LNCaP clone FGC (cell line): ENCODE data around the gene MYO9B.

Experiments used
- DNase-seq: peaks from one replicate; pipeline ENCODE4 v3.0.0-alpha.2; 2011; ENCODE audit warnings: low read depth
- H3K4me3 ChIP-seq: 2 replicates; pipeline ENCODE4 v1.5.1; 2011; ENCODE audit warnings: mild to moderate bottlenecking, low read depth, low read length, control low read depth
- TF ChIP-seq, protein P1 (sequence below): IDR thresholded peaks from 2 replicates; pipeline ENCODE4 v1.5.1; 2012; ENCODE audit warnings: mild to moderate bottlenecking; ENCODE audit not compliant: control insufficient read depth, insufficient read depth; ENCODE audit errors: extremely low read depth

Gene MYO9B

DNA sequence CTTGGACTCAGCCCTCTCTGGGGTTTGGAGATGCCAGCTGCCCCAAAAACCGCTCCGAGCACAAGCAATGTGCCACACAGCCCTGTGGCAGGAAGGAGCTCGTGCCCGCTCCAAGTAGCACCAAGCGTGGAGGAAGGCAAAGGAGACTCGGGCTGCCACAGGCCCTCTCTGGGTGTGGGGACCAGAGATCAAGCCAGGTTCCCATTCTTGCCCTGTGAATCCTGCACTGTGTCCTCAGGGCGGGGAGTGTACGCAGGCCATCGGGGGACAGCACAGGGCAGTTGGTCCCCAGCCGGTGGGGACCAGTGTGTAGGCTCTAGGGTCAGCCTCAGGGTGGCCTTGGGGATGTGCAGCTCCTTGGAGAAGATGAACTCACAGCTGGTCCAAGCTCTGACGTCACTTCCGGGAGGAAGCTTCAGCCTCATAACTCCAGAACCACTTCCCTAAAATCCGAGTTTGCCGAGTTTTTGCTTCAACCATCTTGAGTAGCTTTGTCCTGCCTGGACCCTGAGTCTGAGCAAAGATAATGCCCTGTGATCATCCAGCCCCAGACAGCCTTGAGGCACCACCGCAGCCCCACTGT is 39.6 kb upstream of the MYO9B start:
- no peak for DNase-seq
- H3K4me3 ChIP-seq, result no peak overlapping the region
- TF ChIP-seq, protein P1, sequence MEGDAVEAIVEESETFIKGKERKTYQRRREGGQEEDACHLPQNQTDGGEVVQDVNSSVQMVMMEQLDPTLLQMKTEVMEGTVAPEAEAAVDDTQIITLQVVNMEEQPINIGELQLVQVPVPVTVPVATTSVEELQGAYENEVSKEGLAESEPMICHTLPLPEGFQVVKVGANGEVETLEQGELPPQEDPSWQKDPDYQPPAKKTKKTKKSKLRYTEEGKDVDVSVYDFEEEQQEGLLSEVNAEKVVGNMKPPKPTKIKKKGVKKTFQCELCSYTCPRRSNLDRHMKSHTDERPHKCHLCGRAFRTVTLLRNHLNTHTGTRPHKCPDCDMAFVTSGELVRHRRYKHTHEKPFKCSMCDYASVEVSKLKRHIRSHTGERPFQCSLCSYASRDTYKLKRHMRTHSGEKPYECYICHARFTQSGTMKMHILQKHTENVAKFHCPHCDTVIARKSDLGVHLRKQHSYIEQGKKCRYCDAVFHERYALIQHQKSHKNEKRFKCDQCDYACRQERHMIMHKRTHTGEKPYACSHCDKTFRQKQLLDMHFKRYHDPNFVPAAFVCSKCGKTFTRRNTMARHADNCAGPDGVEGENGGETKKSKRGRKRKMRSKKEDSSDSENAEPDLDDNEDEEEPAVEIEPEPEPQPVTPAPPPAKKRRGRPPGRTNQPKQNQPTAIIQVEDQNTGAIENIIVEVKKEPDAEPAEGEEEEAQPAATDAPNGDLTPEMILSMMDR, result no peak

DNA sequence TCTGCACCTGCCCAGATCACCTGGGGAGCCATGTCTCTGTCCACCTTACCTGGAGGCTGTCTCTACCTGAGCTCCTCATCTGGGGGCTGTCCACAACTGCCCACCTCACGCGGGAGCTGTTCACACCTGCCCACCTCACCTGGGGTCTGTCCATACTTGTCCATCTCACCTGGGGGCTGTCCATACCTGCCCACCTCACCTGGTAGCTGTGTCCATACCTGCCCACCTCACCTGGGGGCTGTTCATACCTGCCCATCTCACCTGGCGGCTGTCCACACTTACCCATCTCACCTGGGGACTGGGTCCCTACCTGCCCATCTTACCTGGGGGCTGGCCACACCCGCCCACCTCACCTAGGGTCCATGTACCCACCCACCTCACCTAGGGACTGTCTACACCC is 38.9 kb upstream of the MYO9B start:
- no peak overlapping the region for H3K4me3 ChIP-seq
- TF ChIP-seq, protein P1, result no peak
- no peak for DNase-seq

DNA sequence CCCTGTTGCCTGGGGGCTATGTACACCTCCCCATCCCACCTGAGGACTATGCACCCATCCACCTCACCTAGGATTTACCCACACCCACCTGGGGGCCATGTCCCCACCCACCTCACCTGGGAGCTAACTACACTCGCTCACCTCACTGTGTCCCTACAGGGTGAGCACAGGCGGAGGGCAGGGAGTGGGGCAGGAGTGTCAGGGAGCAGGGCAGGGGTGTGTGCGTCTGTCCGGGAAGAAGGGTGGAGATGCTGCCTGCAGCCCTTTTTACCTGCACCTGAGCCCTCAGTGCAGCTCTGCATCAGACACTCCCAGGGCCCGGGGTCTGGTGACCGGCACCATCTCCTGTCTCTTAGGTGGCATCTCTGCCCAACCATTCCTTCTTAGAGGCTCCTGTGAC is 38.4 kb upstream of the MYO9B start:
- H3K4me3 ChIP-seq, result no peak overlapping the region
- TF ChIP-seq, protein P1, result no peak
- no peak for DNase-seq

DNA sequence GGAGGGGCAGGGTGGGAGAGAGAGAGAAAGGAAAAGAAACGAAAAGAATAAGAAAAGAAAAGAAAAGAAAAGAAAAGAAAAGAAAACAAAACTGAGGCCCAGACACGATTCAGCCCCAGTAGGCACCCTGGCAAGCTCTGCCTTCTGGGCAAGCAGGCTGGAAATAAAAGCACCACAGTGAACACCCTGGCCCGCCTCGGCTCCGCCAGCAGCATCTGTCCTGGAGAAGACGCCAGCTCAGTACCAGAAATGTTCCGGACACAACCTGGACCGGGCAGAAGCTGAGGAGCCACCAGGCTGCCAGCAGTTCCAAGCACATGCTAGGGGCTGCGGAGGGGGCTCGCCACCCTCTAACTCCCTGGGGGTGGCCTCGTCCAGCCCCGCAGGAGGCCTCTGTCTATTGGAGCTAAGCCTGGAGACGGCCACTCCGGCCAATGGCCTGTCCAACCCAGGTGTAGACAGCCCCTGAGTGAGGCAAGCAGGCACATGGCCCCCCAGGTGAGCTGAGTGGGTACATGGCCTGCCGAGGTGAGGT is 37.5 kb upstream of the MYO9B start:
- DNase-seq, result no peak
- no peak overlapping the region for H3K4me3 ChIP-seq
- TF ChIP-seq, protein P1, result no peak

DNA sequence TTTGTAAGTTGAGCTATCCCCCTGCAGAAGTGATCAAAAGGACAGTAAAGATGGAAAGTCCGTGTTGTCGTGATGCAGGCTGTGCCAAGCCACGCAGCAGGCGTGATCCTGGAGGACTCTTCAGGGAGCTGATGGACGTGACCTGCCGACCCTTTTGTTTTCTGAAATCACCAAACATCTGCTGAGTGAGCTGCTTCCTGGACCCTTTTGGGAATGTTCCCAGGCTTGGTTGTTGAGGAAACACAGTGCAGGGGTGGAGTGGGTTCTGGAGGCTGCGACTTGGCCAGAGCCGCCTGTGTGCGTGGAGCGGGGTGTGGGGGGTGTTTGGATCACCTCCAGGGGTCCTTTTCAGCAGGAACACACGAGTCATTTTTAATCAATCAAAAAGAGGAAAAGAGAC is 33.6 kb upstream of the MYO9B start:
- DNase-seq, result no peak
- TF ChIP-seq, protein P1, result no peak
- H3K4me3 ChIP-seq, result no peak overlapping the region

DNA sequence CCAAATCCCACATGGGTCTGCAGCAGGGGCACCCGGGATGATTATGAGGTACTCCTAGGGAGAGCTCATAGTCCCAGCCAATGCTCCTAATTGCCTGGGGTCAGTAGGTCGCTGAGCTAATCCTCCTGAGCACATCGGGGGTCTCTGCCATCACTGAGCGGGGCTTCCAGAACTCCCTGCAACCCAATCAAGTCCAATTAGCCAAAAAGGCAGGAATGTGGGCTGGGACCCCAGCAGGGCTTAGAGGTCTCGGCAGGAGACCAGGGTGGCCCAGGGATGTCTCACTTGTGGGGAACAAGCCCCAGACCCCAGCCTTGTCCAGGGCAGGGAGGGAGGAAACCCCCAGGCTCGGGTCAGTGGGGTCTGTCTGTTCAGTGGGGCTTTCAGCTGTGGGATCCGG is 31.8 kb upstream of the MYO9B start:
- H3K4me3 ChIP-seq, result no peak overlapping the region
- TF ChIP-seq, protein P1, result no peak
- DNase-seq, result no peak

DNA sequence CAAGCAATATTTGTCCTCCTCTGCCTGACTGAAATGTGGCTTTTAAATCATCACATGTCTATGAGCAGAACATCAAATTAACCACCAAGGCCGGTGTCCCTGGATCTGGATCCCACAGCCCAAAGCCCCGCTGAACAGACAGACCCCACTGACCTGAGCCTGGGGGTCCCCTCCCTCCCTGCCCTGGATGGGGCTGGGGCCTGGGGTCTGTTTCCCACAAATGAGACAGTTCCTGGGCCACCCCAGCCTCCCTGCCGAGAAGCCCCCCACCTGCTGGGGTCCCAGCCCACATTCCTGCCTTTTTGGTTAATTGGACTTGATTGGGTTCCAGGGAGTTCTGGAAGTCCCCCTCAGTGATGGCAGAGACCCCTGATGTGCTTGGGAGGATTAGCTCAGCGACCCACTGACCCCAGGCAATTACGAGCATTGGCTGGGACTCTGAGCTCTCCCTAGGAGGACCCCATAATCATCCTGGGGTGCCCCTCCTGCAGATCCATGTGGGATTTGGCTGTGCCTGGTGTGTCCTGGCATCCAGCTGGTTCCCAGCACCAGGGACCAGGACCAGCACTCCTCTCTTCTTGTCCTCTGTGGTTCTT is 29.6 kb upstream of the MYO9B start:
- H3K4me3 ChIP-seq, result no peak overlapping the region
- no peak for DNase-seq
- TF ChIP-seq, protein P1, result no peak
